HCT116 (cell line): ENCODE measurements around the gene ERC2. TPM values are rescaled to one million over a fixed set of nuclear protein-coding genes. Genes with fewer than 3 reads are reported as not detected.

Experiments used
- ATAC-seq: fragments of 200-7000 bp; cut with Tn5 transposase; 2 replicates; pipeline ENCODE4 v1.9.1; 2020; ENCODE audit warnings: mild to moderate bottlenecking, moderate library complexity
- BruUV-seq: library from RNA; stranded (reverse); fragments of 400-500 nt; replicated peaks from 2 replicates; lab custom pipeline; 2021; lab: Mats Ljungman, UMichigan
- CTCF ChIA-PET: fragments of 300-600 bp; sonication (Branson Sonifier 250); formaldehyde crosslinking; loops from one replicate; lab custom pipeline; 2021; ENCODE audit warnings: antibody characterized with exemption; lab: Charles Lee
- POLR2A ChIA-PET: fragments of 300-600, 350-600 bp; sonication (Branson Sonifier 250); formaldehyde crosslinking; loops from one replicate; lab custom pipeline; 2021; ENCODE audit warnings: antibody characterized with exemption; lab: Charles Lee
- RAD21 ChIA-PET, 2 experiments: fragments of 300-600 bp; sonication (Branson Sonifier 250); formaldehyde crosslinking; loops; one replicate each; lab custom pipeline; 2023; ENCODE audit warnings: low total read pairs in 2 of 2; ENCODE audit not compliant: uncharacterized antibody in 2 of 2, unreplicated experiment in 2 of 2, low non-redundant PET in 1 of 2; lab: Charles Lee
- DNase-seq: peaks from one replicate; pipeline ENCODE4 v3.0.0-alpha.2; 2010; ENCODE audit warnings: low read depth, low spot score
- H2AFZ ChIP-seq: fragments of 200-600 bp; shearing (Covaris generic), sonication (generic); 2 replicates; pipeline ENCODE4 v1.6.1; 2017; ENCODE audit warnings: low read depth, mixed run types, mixed read lengths, antibody characterized with exemption, low read length; ENCODE audit not compliant: poor library complexity, severe bottlenecking
- H3K27ac ChIP-seq: 2 replicates; pipeline ENCODE4 v1.5.1; 2012; ENCODE audit warnings: low read depth, low read length
- H3K27me3 ChIP-seq: fragments of 200-600 bp; sonication (generic); 2 replicates; pipeline ENCODE4 v1.6.1; 2016; ENCODE audit warnings: mixed run types, low read length, mixed read lengths; ENCODE audit not compliant: insufficient read depth
- H3K36me3 ChIP-seq, 2 experiments: fragments of 200-500 bp in 1 of 2; fragments of 200-600 bp in 1 of 2; sonication (Bioruptor generic) in 1 of 2; sonication (generic) in 1 of 2; 2 replicates each; pipeline versions ENCODE4 v1.5.1 to v1.6.1; 2014 to 2016; ENCODE audit warnings: low read length in 2 of 2, inconsistent platforms in 1 of 2, mixed read lengths in 1 of 2, mixed run types in 1 of 2; ENCODE audit not compliant: insufficient read depth in 2 of 2, control insufficient read depth in 1 of 2
- H3K4me1 ChIP-seq, 2 experiments: fragments of 200-600 bp in 1 of 2; sonication (generic) in 1 of 2; 2 replicates each; pipeline versions ENCODE4 v1.5.1 to v1.6.1; 2012 to 2017; ENCODE audit warnings: low read length in 2 of 2, inconsistent platforms in 1 of 2, mild to moderate bottlenecking in 1 of 2, mixed read lengths in 1 of 2, mixed run types in 1 of 2, moderate library complexity in 1 of 2; ENCODE audit not compliant: insufficient read depth in 2 of 2, control insufficient read depth in 1 of 2
- H3K4me2 ChIP-seq: fragments of 200-600 bp; sonication (generic); 2 replicates; pipeline ENCODE4 v1.6.1; 2017; ENCODE audit warnings: mixed run types, low read length, mixed read lengths
- H3K4me3 ChIP-seq, 2 experiments: fragments of 200-600 bp in 1 of 2; sonication (generic) in 1 of 2; replicated peaks in 1 of 2; 2 replicates each; pipeline ENCODE4 v1.5.1; 2011 to 2016; ENCODE audit warnings: low read length in 2 of 2, control low read depth in 1 of 2, low read depth in 1 of 2, mild to moderate bottlenecking in 1 of 2, mixed read lengths in 1 of 2, mixed run types in 1 of 2
- H3K79me2 ChIP-seq: fragments of 200-600 bp; sonication (generic); 2 replicates; pipeline ENCODE4 v1.6.1; 2017; ENCODE audit warnings: mild to moderate bottlenecking, mixed run types, low read length, moderate library complexity, mixed read lengths; ENCODE audit not compliant: insufficient read depth
- H3K9ac ChIP-seq: fragments of 200-600 bp; sonication (generic); 2 replicates; pipeline ENCODE4 v1.6.1; 2016; ENCODE audit warnings: low read length, mixed read lengths
- H3K9me2 ChIP-seq: fragments of 200-600 bp; sonication (generic), shearing (Covaris generic); 2 replicates; pipeline ENCODE4 v1.6.1; 2017; ENCODE audit warnings: mixed run types, mild to moderate bottlenecking, moderate library complexity; ENCODE audit not compliant: insufficient read depth
- H3K9me3 ChIP-seq, 2 experiments: fragments of 200-500 bp in 1 of 2; fragments of 200-600 bp in 1 of 2; sonication (Bioruptor generic) in 1 of 2; sonication (generic) in 1 of 2; 2 replicates each; pipeline ENCODE4 v1.6.1; 2014 to 2017; ENCODE audit warnings: low read length in 2 of 2, mixed read lengths in 2 of 2, inconsistent platforms in 1 of 2, low read depth in 1 of 2, mild to moderate bottlenecking in 1 of 2, mixed run types in 1 of 2, moderate library complexity in 1 of 2; ENCODE audit not compliant: control insufficient read depth in 1 of 2, insufficient read depth in 1 of 2
- H4K20me1 ChIP-seq: fragments of 200-600 bp; sonication (generic), shearing (Covaris generic); 2 replicates; pipeline ENCODE4 v1.6.1; 2017; ENCODE audit warnings: mixed run types, mild to moderate bottlenecking, moderate library complexity; ENCODE audit not compliant: insufficient read depth
- CEBPB ChIP-seq: IDR thresholded peaks from 2 replicates; pipeline ENCODE4 v1.6.1; 2012; ENCODE audit warnings: low read depth
- EGR1 ChIP-seq: IDR thresholded peaks from 2 replicates; pipeline ENCODE4 v1.6.1; 2012; ENCODE audit warnings: low read depth
- ELF1 ChIP-seq: IDR thresholded peaks from 2 replicates; pipeline ENCODE4 v1.6.1; 2012; ENCODE audit warnings: low read depth, borderline replicate concordance
- EZH2phosphoT487 ChIP-seq: fragments of 200-600 bp; IDR thresholded peaks from 2 replicates; pipeline ENCODE4 v1.6.1; 2018; ENCODE audit warnings: antibody characterized with exemption, borderline replicate concordance
- FOSL1 ChIP-seq: IDR thresholded peaks from 2 replicates; pipeline ENCODE4 v1.6.1; 2012; ENCODE audit warnings: low read depth
- JUND ChIP-seq: IDR thresholded peaks from 2 replicates; pipeline ENCODE4 v1.6.1; 2012
- MAX ChIP-seq: IDR thresholded peaks from 2 replicates; pipeline ENCODE4 v1.6.1; 2012
- POLR2AphosphoS5 ChIP-seq: IDR thresholded peaks from 2 replicates; pipeline ENCODE4 v1.6.1; 2011; ENCODE audit warnings: mild to moderate bottlenecking, low read depth, low read length, moderate library complexity
- SRF ChIP-seq: IDR thresholded peaks from 2 replicates; pipeline ENCODE4 v1.6.1; 2012; ENCODE audit warnings: low read depth
- YY1 ChIP-seq: IDR thresholded peaks from 2 replicates; pipeline ENCODE4 v1.6.1; 2011; ENCODE audit warnings: low read length, low read depth, moderate library complexity, mild to moderate bottlenecking; ENCODE audit not compliant: insufficient replicate concordance; ENCODE audit errors: extremely low read depth
- ZNF274 ChIP-seq: fragments of 200-500 bp; sonication (Bioruptor generic); IDR thresholded peaks from 2 replicates; pipeline ENCODE4 v1.6.1; 2014; ENCODE audit warnings: mild to moderate bottlenecking, low read depth, low read length, inconsistent platforms
- intact Hi-C: fragments of 100-400 bp; cut with micrococcal nuclease; formaldehyde crosslinking; loops from 2 replicates; pipeline ENCODE4 v1.10.0; 2022
- total RNA-seq: library from RNA; stranded (reverse); gene quantifications from one replicate; pipeline ENCODE4 v1.2.1, GENCODE V29; 2021; ENCODE audit not compliant: unreplicated experiment
- TF ChIP-seq, protein P1 (sequence below), 3 experiments: fragments of 200-600 bp in 1 of 3; sonication (generic) in 1 of 3; IDR thresholded peaks in 2 of 3; conservative IDR thresholded peaks in 1 of 3; 2 replicates each; pipeline ENCODE4 v1.5.1; 2012 to 2017; ENCODE audit warnings: low read depth in 2 of 3, low read length in 2 of 3, antibody characterized with exemption in 1 of 3, borderline replicate concordance in 1 of 3, control low read depth in 1 of 3, mild to moderate bottlenecking in 1 of 3, mixed read lengths in 1 of 3, mixed run types in 1 of 3, moderate library complexity in 1 of 3; ENCODE audit not compliant: insufficient read depth in 1 of 3

The ERC2 gene
- total RNA-seq, 1 experiment from 2014 or later, result not detected

DNA sequence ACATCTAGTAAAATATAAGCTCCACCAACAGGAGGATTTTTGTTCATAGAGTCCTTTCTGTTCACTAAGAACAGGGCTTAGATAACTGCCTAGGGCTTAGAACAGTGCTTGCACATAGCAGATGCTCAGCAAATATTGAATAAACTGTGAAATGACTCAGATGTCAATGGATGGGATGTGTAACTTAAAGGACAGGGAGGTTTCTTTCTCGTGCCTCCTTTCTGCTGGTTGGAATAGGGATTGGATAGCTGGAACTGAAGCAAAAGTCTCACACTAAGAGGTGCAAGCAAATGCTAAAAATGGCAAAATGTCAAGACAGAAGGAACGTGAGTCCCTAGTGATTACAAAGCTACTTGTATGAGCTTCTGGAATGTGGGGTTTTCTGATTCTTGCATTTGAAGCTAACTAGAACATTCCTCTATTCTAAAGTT, 588.4 kb downstream of the ERC2 start (continued):
- TF ChIP-seq, protein P1, sequence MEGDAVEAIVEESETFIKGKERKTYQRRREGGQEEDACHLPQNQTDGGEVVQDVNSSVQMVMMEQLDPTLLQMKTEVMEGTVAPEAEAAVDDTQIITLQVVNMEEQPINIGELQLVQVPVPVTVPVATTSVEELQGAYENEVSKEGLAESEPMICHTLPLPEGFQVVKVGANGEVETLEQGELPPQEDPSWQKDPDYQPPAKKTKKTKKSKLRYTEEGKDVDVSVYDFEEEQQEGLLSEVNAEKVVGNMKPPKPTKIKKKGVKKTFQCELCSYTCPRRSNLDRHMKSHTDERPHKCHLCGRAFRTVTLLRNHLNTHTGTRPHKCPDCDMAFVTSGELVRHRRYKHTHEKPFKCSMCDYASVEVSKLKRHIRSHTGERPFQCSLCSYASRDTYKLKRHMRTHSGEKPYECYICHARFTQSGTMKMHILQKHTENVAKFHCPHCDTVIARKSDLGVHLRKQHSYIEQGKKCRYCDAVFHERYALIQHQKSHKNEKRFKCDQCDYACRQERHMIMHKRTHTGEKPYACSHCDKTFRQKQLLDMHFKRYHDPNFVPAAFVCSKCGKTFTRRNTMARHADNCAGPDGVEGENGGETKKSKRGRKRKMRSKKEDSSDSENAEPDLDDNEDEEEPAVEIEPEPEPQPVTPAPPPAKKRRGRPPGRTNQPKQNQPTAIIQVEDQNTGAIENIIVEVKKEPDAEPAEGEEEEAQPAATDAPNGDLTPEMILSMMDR (IDR thresholded peaks at IDR 0.05 in 2 of 3, conservative IDR thresholded peaks at IDR 0.05 in 1 of 3; ENCODE audit: borderline replicate concordance in 1 of 3, insufficient read depth in 1 of 3, low read depth in 2 of 3, low read length in 2 of 3), result no peak
- TF ChIP-seq EZH2phosphoT487, result no peak

- Histone ChIP-seq H3K79me2 (no peaks in the 10 kb centered on the region), H4K20me1 (no peaks in the 10 kb centered on the region), H3K4me3 (no peak overlapping the region), H3K27me3 (no peaks in the 10 kb centered on the region), H3K9ac (no peak overlapping the region), H3K27ac (no peak overlapping the region), H3K4me1 (no peaks in the 10 kb centered on the region), H3K9me3 (no peaks in the 10 kb centered on the region), H3K9me2 (no peaks in the 10 kb centered on the region), H3K36me3 (no peaks in the 10 kb centered on the region), H3K4me2 (no peak overlapping the region), H2AFZ (no peak overlapping the region)
- POLR2A ChIA-PET, result no interaction called here
- RAD21 ChIA-PET, result no interaction called here
- ATAC-seq (no peak), DNase-seq (no peak)
- BruUV-seq, result no TSS peak
- CTCF ChIA-PET, result no interaction called here
- no peak for TF ChIP-seq YY1
- TF ChIP-seq MAX, result no peak
- TF ChIP-seq JUND, result no peak
- no peak for TF ChIP-seq ELF1
- TF ChIP-seq ZNF274, result no peak
- TF ChIP-seq CEBPB, result no peak
- TF ChIP-seq POLR2AphosphoS5, result no peak
- TF ChIP-seq SRF, result no peak
- no peak for TF ChIP-seq EGR1
- TF ChIP-seq FOSL1, result no peak
- intact Hi-C loops, result no loop called here
These were observed 590.6 kb downstream of the ERC2 start for GRCh38 chr3:55877703-55878102.
